Activated gamma-delta T cell treated with anti-CD3 and anti-CD28 coated beads, Interleukin-2, amount 50 U/mL, for 16 hours (primary cell): ENCODE measurements around the gene ATP11A.

Experiments used
- DNase-seq: peaks from one replicate; pipeline ENCODE4 v3.0.0-alpha.2; 2020; ENCODE audit warnings: low read depth

Gene ATP11A

DNA sequence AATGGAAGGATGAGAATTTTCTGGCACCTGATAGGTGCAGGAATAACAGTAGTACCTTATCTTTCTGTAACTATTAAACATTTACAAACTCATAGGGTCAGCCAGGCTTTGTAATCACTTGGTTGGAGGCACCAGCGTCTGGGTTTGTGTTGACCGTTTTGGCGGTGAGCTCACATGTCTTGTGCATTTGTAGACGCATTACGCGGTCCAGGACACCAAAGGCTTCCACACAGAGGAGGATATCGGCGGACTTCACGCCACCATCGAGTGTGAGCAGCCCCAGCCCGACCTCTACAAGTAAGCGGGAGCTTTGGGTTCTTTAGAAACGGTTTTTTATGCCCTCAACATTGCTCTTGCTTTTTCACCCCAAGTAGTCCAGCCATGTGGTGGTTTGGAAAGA is 129.3 kb downstream of the ATP11A start:
- DNase-seq = no peak

DNA sequence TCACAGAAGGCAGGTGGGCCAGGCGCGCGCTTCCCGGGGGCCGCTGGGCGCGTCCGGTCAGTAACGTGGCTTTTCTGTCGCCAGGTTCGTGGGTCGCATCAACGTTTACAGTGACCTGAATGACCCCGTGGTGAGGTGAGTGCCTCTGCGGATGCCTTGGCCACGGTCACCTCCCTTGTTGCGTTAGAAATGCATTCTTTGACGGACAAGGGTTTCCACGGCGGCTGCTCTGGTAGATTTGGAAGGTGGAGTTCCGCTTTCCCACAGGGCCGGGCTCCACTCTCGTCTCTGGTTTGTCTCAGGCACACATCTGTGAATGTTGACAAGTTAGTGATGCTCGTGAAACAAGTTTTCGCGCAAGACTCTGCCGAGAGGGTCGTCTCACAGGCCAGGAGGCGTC is 130.0 kb downstream of the ATP11A start:
- no peak for DNase-seq

DNA sequence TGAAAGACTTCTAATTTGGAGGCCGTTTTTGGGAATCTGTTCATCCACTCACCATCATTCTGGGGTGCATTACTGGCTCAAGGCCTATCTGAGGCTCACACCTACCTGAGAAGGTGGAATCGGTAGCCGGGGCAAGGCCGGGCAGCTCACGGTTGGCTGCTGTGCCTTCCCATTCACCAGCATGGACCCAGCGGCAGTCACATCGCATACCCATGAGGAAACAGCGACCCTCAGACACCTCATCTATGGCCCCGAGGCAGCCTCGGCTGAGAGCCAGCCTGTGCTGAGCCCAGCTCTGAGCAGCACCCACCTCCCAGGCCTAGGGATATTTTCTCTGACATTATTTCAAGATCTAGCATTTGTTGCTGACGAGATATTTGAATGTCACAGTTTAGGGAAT is 130.5 kb downstream of the ATP11A start:
- no peak for DNase-seq

GRCh38 chr13:112821340-112822055 is 131.7 kb downstream of the ATP11A start:
- no peak for DNase-seq

- no peak for DNase-seq
Measured at GRCh38 chr13:112822851-112823250, 133.0 kb downstream of the ATP11A start.

DNA sequence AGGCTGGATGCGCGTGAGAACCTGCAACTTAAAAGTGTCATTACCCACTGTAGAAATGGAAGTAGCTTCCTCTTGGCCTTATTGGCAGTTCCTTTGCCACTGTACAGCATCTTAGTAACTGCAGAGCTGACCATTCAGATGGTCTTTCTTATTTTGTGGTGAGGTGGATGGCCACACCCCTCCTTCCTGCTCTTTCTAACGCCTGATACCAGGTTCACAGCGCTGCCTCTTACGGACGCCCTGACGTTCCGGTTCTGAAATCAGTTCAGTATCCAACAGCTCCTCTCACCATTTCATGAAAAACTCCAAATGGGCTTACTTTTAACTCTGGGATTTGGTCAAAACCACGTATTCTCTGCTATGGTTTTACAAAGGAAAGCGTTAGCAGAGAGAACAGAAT is 134.6 kb downstream of the ATP11A start:
- DNase-seq = no peak

DNA sequence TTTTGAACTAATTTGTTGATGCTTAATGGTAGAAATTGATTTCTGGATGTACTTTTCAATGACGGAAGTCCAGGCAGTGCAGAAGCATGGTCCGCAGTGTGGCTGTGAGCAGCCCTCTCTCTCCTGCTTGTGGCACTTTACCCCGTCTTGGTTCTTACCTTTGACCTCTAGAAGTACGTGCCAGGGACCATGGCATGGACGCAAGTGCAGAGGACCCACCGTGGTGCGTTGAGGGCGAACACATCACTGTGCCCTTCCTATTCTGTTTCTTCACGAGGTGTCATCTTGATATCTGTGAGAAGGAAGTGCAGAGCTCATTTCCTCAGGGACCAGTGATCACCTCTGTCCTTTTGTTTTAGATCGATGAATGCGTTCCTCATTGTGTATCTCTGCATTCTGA is 135.2 kb downstream of the ATP11A start:
- DNase-seq = no peak

GRCh38 chr13:112825875-112826274 is 136.0 kb downstream of the ATP11A start:
- no peak for DNase-seq

- DNase-seq = no peak
Measured at GRCh38 chr13:112826565-112826964, 136.7 kb downstream of the ATP11A start.

- DNase-seq = no peak
Measured at GRCh38 chr13:112828082-112828699, 138.4 kb downstream of the ATP11A start.

DNA sequence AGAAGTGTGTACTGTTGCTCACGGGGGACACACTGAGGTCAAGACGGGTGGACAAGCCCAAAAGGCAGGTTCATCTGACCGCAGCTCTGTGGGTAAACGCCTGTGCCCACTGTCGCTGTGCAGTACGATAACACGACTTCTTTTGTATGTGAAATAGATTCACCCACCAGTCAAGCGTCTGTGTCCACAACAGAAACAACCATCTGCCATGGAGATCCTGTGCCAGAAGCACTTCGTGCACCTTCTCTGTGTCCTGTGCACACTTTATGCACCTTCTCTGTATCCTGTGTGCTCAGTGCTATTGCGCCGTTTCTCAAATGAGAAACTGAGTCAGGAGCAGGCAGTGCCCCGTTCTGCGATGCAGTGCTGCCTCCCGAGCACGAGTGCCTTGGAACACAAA is 138.9 kb downstream of the ATP11A start:
- no peak for DNase-seq

GRCh38 chr13:112831196-112831595 is 141.4 kb downstream of the ATP11A start:
- no peak for DNase-seq

GRCh38 chr13:112831801-112832200 is 142.0 kb downstream of the ATP11A start:
- no peak for DNase-seq

DNA sequence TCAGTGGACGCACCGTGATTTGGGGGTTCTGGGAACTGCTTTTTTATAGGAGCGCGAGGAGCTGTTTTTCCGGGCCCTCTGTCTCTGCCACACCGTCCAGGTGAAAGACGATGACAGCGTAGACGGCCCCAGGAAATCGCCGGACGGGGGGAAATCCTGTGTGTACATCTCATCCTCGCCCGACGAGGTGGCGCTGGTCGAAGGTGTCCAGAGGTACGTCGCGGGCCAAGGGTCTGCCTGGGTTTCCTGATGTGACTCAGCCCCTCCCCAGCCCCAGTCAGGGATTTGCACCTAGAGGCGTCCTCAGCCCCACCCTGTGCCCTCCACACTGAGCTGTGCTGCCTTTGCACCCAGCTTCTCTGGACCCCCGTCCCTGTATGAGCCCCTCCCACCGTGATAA is 143.0 kb downstream of the ATP11A start:
- DNase-seq = no peak

- DNase-seq = no peak
Measured at GRCh38 chr13:112833551-112834257, 143.9 kb downstream of the ATP11A start.

DNA sequence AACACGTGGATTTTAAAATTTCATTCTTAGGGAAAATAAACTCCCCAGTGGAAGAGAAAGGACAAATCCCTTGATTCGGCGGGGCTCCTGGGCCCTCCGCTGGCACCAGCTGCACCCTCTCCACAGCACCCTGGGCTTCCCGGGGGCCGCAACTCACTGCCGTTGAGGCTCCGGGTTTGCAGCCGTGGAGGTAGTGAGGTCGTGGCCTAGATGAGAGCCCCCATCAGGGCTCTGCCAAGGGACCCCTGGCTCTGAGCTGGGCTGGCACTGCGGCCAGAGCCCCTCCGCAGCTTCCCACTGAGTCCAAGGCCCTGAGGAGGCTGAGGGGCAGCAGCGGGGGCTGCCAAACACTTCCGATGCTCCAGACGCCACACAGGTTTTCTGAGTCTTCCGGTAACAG is 145.5 kb downstream of the ATP11A start:
- DNase-seq = no peak

DNA sequence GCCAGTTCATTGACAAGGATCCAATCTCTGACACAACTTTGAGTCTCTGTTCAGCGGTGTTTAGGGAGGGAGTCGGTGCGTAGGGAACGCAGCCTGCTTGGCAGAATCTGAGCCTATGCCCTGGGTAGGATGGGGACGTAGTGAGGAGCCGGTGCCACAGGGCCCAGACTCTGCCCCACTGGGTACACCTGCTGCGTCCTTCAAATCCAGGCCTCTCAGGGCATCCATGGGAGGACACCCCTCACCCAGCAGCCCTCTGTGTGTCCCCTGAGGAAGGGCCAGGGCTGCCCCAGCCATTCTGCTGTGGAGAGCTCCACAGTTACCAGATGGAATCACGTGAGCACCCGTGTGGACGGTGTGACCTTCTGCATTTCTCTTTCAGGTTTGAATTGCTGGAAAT is 146.0 kb downstream of the ATP11A start:
- DNase-seq = no peak

DNA sequence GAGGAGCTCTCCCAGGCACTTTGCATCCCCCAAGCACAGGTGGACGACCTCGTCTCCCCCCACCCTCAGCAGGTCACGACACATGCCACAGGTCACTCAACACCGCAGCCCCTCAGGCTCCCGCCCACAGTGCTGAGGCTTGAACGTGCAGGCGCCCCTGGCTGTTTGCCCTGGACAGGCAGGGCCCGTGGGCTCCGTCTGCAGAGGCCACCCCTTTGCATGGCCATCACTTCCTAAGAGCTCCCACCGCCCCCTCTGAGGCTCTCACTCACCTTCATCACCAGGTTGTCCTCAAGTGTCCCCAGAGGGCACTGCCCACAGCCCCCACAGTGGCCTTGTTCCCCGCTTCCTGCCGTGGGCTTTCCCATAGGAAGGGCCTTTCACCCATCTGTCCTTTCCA is 147.1 kb downstream of the ATP11A start:
- DNase-seq = no peak

DNA sequence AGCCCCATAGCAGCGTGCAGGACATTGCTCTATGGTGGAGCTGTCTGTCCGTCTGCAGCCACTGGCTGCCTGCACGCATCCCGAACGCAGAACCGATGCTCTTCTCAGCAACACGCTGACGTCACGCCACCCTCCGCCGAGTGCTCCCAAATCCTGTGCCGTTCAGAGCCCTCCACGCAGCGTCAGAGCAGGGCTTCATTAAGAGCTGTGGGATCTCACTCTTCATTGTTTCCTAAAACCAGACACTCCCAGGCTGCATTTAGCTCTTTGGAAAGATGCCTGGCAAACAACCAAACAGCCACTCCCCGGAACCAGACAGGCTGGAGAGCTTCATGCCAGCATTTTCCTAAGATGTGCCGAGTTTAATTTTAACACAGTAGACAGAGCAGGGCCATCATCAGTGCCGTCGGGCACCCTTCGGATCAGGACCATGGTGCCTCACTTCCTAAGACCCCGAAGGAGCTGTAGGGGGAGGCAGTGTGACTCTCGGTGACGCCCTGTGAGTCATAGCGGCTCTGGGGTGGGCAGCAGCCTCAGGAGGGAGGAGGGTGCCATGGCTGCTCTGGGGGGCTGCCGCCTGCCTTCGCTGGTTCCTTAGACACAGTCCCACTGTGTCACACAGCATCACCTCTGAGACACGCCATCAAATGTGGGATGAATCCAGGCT is 147.7 kb downstream of the ATP11A start:
- DNase-seq = no peak

GRCh38 chr13:112838038-112838841 is 148.4 kb downstream of the ATP11A start:
- no peak for DNase-seq

DNA sequence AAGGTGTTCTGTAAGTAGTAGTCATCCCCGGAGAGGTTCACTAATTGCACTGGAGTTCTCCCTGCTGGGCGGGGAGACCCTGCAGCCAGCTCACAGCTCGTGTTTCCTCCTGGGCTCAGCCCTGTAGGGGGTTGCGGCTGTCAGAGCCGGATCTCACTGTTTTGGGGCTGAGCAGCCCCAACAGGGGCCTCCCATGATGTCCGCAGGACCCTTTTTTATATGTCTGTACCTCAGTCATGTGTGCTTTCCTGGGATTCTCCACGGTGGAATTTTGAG is 148.9 kb downstream of the ATP11A start:
- no peak for DNase-seq

GRCh38 chr13:112839356-112840105 is 149.7 kb downstream of the ATP11A start:
- DNase-seq = no peak
